ENCODE measurements around the gene TMEM89.

GRCh38 chr3:48609088-48610005 lies 12.2 kb downstream of the TMEM89 start, which contains the start of gene UQCRC1:
- peak; percentile 88 for TF ChIP-seq POLR2AphosphoS5 (IDR thresholded peaks at IDR 0.05; ENCODE audit: low read depth, low read length)
- peak; percentile 48; the same call in 1 of the 2 replicates for TF ChIP-seq FOXK2 (IDR thresholded peaks at IDR 0.05)
- TF ChIP-seq, protein P1, sequence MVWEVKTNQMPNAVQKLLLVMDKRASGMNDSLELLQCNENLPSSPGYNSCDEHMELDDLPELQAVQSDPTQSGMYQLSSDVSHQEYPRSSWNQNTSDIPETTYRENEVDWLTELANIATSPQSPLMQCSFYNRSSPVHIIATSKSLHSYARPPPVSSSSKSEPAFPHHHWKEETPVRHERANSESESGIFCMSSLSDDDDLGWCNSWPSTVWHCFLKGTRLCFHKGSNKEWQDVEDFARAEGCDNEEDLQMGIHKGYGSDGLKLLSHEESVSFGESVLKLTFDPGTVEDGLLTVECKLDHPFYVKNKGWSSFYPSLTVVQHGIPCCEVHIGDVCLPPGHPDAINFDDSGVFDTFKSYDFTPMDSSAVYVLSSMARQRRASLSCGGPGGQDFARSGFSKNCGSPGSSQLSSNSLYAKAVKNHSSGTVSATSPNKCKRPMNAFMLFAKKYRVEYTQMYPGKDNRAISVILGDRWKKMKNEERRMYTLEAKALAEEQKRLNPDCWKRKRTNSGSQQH (CRISPR knock-in tag; IDR thresholded peaks at IDR 0.05; ENCODE audit: low read depth), result peak; percentile 17; the same call in 1 of the 2 replicates
- peak; percentile 99 for TF ChIP-seq RBFOX2 (IDR thresholded peaks at IDR 0.05; ENCODE audit: low read depth, low read length)
- TF ChIP-seq DNMT3B (CRISPR knock-in tag; conservative IDR thresholded peaks at IDR 0.05), result no peak
- peak; percentile 98 for TF ChIP-seq CTCF (CRISPR knock-in tag; IDR thresholded peaks at IDR 0.05)
- TF ChIP-seq EZH2 (conservative IDR thresholded peaks at IDR 0.05; ENCODE audit: low read depth, low read length), result no peak
- TF ChIP-seq HNRNPUL1 (IDR thresholded peaks at IDR 0.05; ENCODE audit: low read depth, low read length), result no peak
- no peak for TF ChIP-seq SETDB1 (CRISPR knock-in tag; IDR thresholded peaks at IDR 0.05; ENCODE audit: borderline replicate concordance)
- TF ChIP-seq ZKSCAN1 (IDR thresholded peaks at IDR 0.05; ENCODE audit: low read length), result no peak
- TF ChIP-seq KLF12 (CRISPR knock-in tag; IDR thresholded peaks at IDR 0.05; ENCODE audit: borderline replicate concordance), result peak; percentile 21; the same call in 1 of the 2 replicates
- peak; percentile 78 for TF ChIP-seq ZNF609 (CRISPR knock-in tag; IDR thresholded peaks at IDR 0.05; ENCODE audit: borderline replicate concordance)
